ENCODE results near the gene NRXN3. TPM values are rescaled to one million over a fixed set of nuclear protein-coding genes. Genes with fewer than 3 reads are reported as not detected.

NRXN3 gene
- total and polyA plus RNA-seq, 2 experiments from 2014 or later: 1.0 to 1.8 TPM

GRCh38 chr14:78764645-78765044 lies 594.5 kb downstream of the NRXN3 start (continued):
- TF ChIP-seq CTCF (conservative IDR thresholded peaks at IDR 0.05; ENCODE audit: low read depth in 2 of 2) (no peak), CREB1 (CRISPR knock-in tag; IDR thresholded peaks at IDR 0.05; ENCODE audit: low read depth) (no peak)

- H3K36me3 Mint-ChIP-seq (ENCODE audit: low read depth): no peaks in the 10 kb centered on the region
- peaks cover 26% of the 10 kb centered on the region for H3K4me1 Mint-ChIP-seq
- DNase-seq (ENCODE audit: low spot score) (no peak), ATAC-seq (no peak)
- no peak overlapping the region for H2AFZ ChIP-seq
- H3K4me1 ChIP-seq (ENCODE audit: insufficient read depth): 0 out of 2 replicates have a peak, but pooled peaks cover 13% of the 10 kb centered on the region
- 0 out of 2 replicates have a peak, but pooled peaks cover 4% of the 10 kb centered on the region for H3K9me2 ChIP-seq (ENCODE audit: insufficient read depth)
- H3K27ac Mint-ChIP-seq: no peak overlapping the region
- no peaks in the 10 kb centered on the region; the same call in 1 of the 2 replicates for H3K36me3 ChIP-seq (ENCODE audit: insufficient read depth)
- no peaks in the 10 kb centered on the region for H3K27me3 Mint-ChIP-seq (ENCODE audit: insufficient read depth, low read depth, poor library complexity)
- H3K27ac ChIP-seq (ENCODE audit: low read depth): no peak overlapping the region
- no peaks in the 10 kb centered on the region for H3F3A ChIP-seq (replicated peaks; ENCODE audit: low read depth)
- H3K9me3 Mint-ChIP-seq: no peaks in the 10 kb centered on the region
- no peaks in the 10 kb centered on the region for H3K27me3 ChIP-seq (ENCODE audit: insufficient read depth)
- H3K4me3 Mint-ChIP-seq: no peak overlapping the region
- H3K4me3 ChIP-seq: no peak overlapping the region
- no peaks in the 10 kb centered on the region for H3K79me2 ChIP-seq (replicated peaks; ENCODE audit: insufficient read depth)
- H3K4me2 ChIP-seq: no peak overlapping the region
- H4K20me1 ChIP-seq (replicated peaks; ENCODE audit: insufficient read depth): no peaks in the 10 kb centered on the region
- no peak for TF ChIP-seq EZH2 (IDR thresholded peaks at IDR 0.05; ENCODE audit: low read depth, unreplicated experiment)
- 0 out of 4 replicates have a peak, but pooled peaks of 1 of the 2 experiments have one; percentile 3 for TF ChIP-seq CTCF (conservative IDR thresholded peaks at IDR 0.05; ENCODE audit: low read depth in 2 of 2)
Measured at GRCh38 chr14:78767436-78767835, 597.3 kb downstream of the NRXN3 start.

- no peak for DNase-seq (ENCODE audit: low spot score)
- no peaks in the 10 kb centered on the region for H3K36me3 ChIP-seq (ENCODE audit: insufficient read depth)
- H3K27ac ChIP-seq (ENCODE audit: low read depth): no peak overlapping the region
- no peaks in the 10 kb centered on the region for H3K27me3 ChIP-seq (ENCODE audit: insufficient read depth)
- H3K4me2 ChIP-seq: no peak overlapping the region
- Mint-ChIP-seq H3K4me3 (no peak overlapping the region), H3K9me3 (no peaks in the 10 kb centered on the region), H3K36me3 (ENCODE audit: low read depth) (no peaks in the 10 kb centered on the region), H3K27me3 (ENCODE audit: insufficient read depth, low read depth, poor library complexity) (no peaks in the 10 kb centered on the region), H3K27ac (no peak overlapping the region), H3K4me1 (no peaks in the 10 kb centered on the region)
- ATAC-seq: no peak
- no peak overlapping the region for H3K4me3 ChIP-seq
- H3K4me1 ChIP-seq (ENCODE audit: insufficient read depth): no peaks in the 10 kb centered on the region
- no peaks in the 10 kb centered on the region for H4K20me1 ChIP-seq (replicated peaks; ENCODE audit: insufficient read depth)
- no peaks in the 10 kb centered on the region for H3K79me2 ChIP-seq (replicated peaks; ENCODE audit: insufficient read depth)
- no peaks in the 10 kb centered on the region for H3K9me2 ChIP-seq (ENCODE audit: insufficient read depth)
- H3F3A ChIP-seq (replicated peaks; ENCODE audit: low read depth): no peaks in the 10 kb centered on the region
- no peak overlapping the region for H2AFZ ChIP-seq
- no peak for TF ChIP-seq ZNF462 (CRISPR knock-in tag; IDR thresholded peaks at IDR 0.05)
- no peak for TF ChIP-seq ZNF331 (CRISPR knock-in tag; IDR thresholded peaks at IDR 0.05; ENCODE audit: low read depth)
Measured at GRCh38 chr14:78782551-78782950, 612.4 kb downstream of the NRXN3 start.

Data from GM23338 (cell line).